Psoas muscle (tissue), 8 donors: ENCODE data around the gene KCNS1. TPM values are rescaled to one million over a fixed set of nuclear protein-coding genes. Genes with fewer than 3 reads are reported as not detected.

Experiments
- ATAC-seq, 4 donors: fragments of 200-7000 bp; cut with Tn5 transposase; one replicate each; pipeline ENCODE4 v1.9.1; 2020; ENCODE audit warnings: moderate library complexity in 3 of 4, mild to moderate bottlenecking in 2 of 4
- DNase-seq, 2 donors: peaks; one replicate each; pipeline ENCODE4 v3.0.0-alpha.2; 2020
- H3K27ac ChIP-seq: fragments of 200-600 bp; one replicate; pipeline ENCODE4 v1.8.0; 2022
- H3K27me3 ChIP-seq, 3 donors: fragments of 200-600 bp in 1 of 3; one replicate each; pipeline versions ENCODE4 v1.6.1 to v1.8.0; 2013 to 2022; ENCODE audit warnings: low read length in 2 of 3, mild to moderate bottlenecking in 2 of 3, moderate library complexity in 1 of 3; ENCODE audit not compliant: insufficient read depth in 3 of 3
- H3K36me3 ChIP-seq, 2 donors: fragments of 200-600 bp in 1 of 2; one replicate each; pipeline versions ENCODE4 v1.6.1 to v1.8.0; 2013 to 2022; ENCODE audit warnings: low read depth in 1 of 2, mild to moderate bottlenecking in 1 of 2, moderate library complexity in 1 of 2; ENCODE audit not compliant: insufficient read depth in 1 of 2
- H3K4me1 ChIP-seq: fragments of 200-600 bp; one replicate; pipeline ENCODE4 v1.8.0; 2022
- H3K4me3 ChIP-seq: fragments of 200-600 bp; one replicate; pipeline ENCODE4 v1.8.0; 2022; ENCODE audit warnings: mild to moderate bottlenecking
- H3K9me3 ChIP-seq: fragments of 200-600 bp; one replicate; pipeline ENCODE4 v1.8.0; 2022
- CTCF ChIP-seq: fragments of 200-600 bp; IDR thresholded peaks from one replicate; pipeline ENCODE4 v1.8.0; 2022; ENCODE audit warnings: antibody characterized with exemption
- WGBS, 3 donors: extraction: QIAGEN DNeasy Blood & Tissue Kit; methylation state at CpG; one replicate each; pipeline versions ENCODE4 v1.1.6 to v1.1.7; 2013; 5-methylcytosine and 5-hydroxymethylcytosine counted together
- intact Hi-C, 2 donors: fragments of 100-400 bp; cut with DNase I; formaldehyde crosslinking; loops; one replicate each; pipeline versions ENCODE4 v1.11.0 to v1.14.2; 2022
- polyA plus RNA-seq, 3 donors: library from polyadenylated mRNA; stranded (reverse); fragments of 200-250 nt; gene quantifications; one replicate each; pipeline ENCODE4 v1.2.3, GENCODE V29; 2013
- total RNA-seq, 4 donors: library from RNA; stranded (reverse); fragmentation: NEBNext Ultra II Directional in 2 of 4; extraction: Animal tissue kit (Norgen Biotek cat#: 25700) in 2 of 4; gene quantifications; one replicate each; pipeline versions ENCODE4 v1.2.1 to v1.2.4, GENCODE V29; 2021 to 2023
- donor health status: healthy with polysubstance abuse.
- donor health status: DM: no; HTN: no; CAD: no; lungs with moderate emphysema.
- donor health status: Bipolar disorder and iron deficiency.
- donor health status: healthy.
- donor health status: DM: yes; HTN: yes; CAD: no.
- donor health status: DM: no; HTN: no; CAD: no.
- donor health status: DM: no; HTN: no; CAD: no.
- donor health status: DM: yes; HTN: yes; CAD: no.

The KCNS1 gene
- total and polyA plus RNA-seq, 7 donors, result under 0.01 TPM; not detected in 6

- WGBS, 3 donors, result 24 to 67% (median 37%) methylated on average over 1 of the region's 1 CpG
- intact Hi-C loops, result no loop called here
- Histone ChIP-seq H3K4me3 (no peak overlapping the region), H3K27ac (no peak overlapping the region), H3K36me3 (peaks cover 0 to 2% of the 10 kb centered on the region in 2 donors), H3K4me1 (peaks cover 4% of the 10 kb centered on the region), H3K27me3 (no peaks in the 10 kb centered on the region), H3K9me3 (no peaks in the 10 kb centered on the region)
- no peak for ATAC-seq
- DNase-seq, result no peak
- no peak for TF ChIP-seq CTCF
Observed at GRCh38 chr20:45087814-45088213, 13.1 kb downstream of the KCNS1 start.

GRCh38 chr20:45087097-45087790 lies 13.7 kb downstream of the KCNS1 start:
- Histone ChIP-seq H3K36me3 (peaks cover 0 to 2% of the 10 kb centered on the region in 2 donors), H3K27ac (no peak overlapping the region), H3K27me3 (no peaks in the 10 kb centered on the region), H3K4me1 (peaks cover 4% of the 10 kb centered on the region), H3K4me3 (no peak overlapping the region), H3K9me3 (peaks cover 5% of the 10 kb centered on the region)
- ATAC-seq, result no peak
- DNase-seq, result no peak
- TF ChIP-seq CTCF, result no peak
- intact Hi-C loops, result no loop called here
- 68 to 83% (median 76%) methylated on average over 3 of the region's 3 CpGs for WGBS, 3 donors

- TF ChIP-seq CTCF, result no peak
- ATAC-seq (no peak), DNase-seq (no peak)
- Histone ChIP-seq H3K27me3 (no peaks in the 10 kb centered on the region), H3K4me1 (peaks cover 4% of the 10 kb centered on the region), H3K36me3 (peaks cover 6 to 9% of the 10 kb centered on the region in 2 donors), H3K9me3 (peaks cover 6% of the 10 kb centered on the region), H3K27ac (no peak overlapping the region), H3K4me3 (no peak overlapping the region)
- 97 to 100% (median 100%) methylated on average over 1 of the region's 1 CpG for WGBS, 3 donors
- intact Hi-C loops, result no loop called here
Observed at GRCh38 chr20:45085867-45086266, 15.1 kb downstream of the KCNS1 start.

- WGBS, 3 donors, result 65 to 77% (median 72%) methylated on average over 2 of the region's 2 CpGs
- no peak for DNase-seq
- Histone ChIP-seq H3K4me3 (no peak overlapping the region), H3K4me1 (peaks cover 4% of the 10 kb centered on the region), H3K27me3 (no peaks in the 10 kb centered on the region), H3K36me3 (peaks cover 6 to 14% of the 10 kb centered on the region in 2 donors), H3K27ac (no peak overlapping the region), H3K9me3 (peaks cover 6% of the 10 kb centered on the region)
- intact Hi-C loops, result no loop called here
- ATAC-seq, result no peak
- no peak for TF ChIP-seq CTCF
Observed at GRCh38 chr20:45085289-45085688, 15.6 kb downstream of the KCNS1 start.

- H3K9me3 ChIP-seq, result peaks cover 6% of the 10 kb centered on the region
- DNase-seq (no peak), ATAC-seq (no peak)
- H3K4me3 ChIP-seq, result no peak overlapping the region
- TF ChIP-seq CTCF, result no peak
- H3K27me3 ChIP-seq, result no peaks in the 10 kb centered on the region
- H3K36me3 ChIP-seq, result peaks cover 4 to 17% of the 10 kb centered on the region in 2 donors
- intact Hi-C loops, result no loop called here
- WGBS, 3 donors, result 94 to 100% (median 100%) methylated on average over 1 of the region's 1 CpG
- H3K27ac ChIP-seq, result no peak overlapping the region
- peaks cover 4% of the 10 kb centered on the region for H3K4me1 ChIP-seq
Observed at GRCh38 chr20:45083127-45083526, 17.8 kb downstream of the KCNS1 start.
